Sigmoid colon (tissue), 7 donors: ENCODE data around the gene ETHE1. TPM values are rescaled to one million over a fixed set of nuclear protein-coding genes. Genes with fewer than 3 reads are reported as not detected.
A peak's percentile ranks its signal among the peaks of the same experiment; 100 is the strongest.

Source experiments
- DNase-seq: peaks from one replicate; pipeline ENCODE4 v3.0.0-alpha.2; 2019
- H3K27ac ChIP-seq, 4 donors: fragments of 200-600 bp; sonication (generic); one replicate each; pipeline ENCODE4 v1.5.1; 2016 to 2019; ENCODE audit warnings: mild to moderate bottlenecking in 1 of 4
- H3K27me3 ChIP-seq, 3 donors: fragments of 200-600 bp; sonication (generic); one replicate each; pipeline ENCODE4 v1.5.1; 2019; ENCODE audit warnings: mild to moderate bottlenecking in 1 of 3
- H3K36me3 ChIP-seq, 4 donors: fragments of 200-600 bp; sonication (generic); one replicate each; pipeline ENCODE4 v1.5.1; 2016 to 2019
- H3K4me1 ChIP-seq, 4 donors: fragments of 200-600 bp; sonication (generic); one replicate each; pipeline ENCODE4 v1.5.1; 2017 to 2019
- H3K4me3 ChIP-seq, 4 donors: fragments of 200-600 bp; sonication (generic); one replicate each; pipeline ENCODE4 v1.5.1; 2017 to 2019; ENCODE audit warnings: mild to moderate bottlenecking in 2 of 4, moderate library complexity in 1 of 4
- H3K9me3 ChIP-seq, 4 donors: fragments of 200-600 bp in 3 of 4; sonication (generic) in 3 of 4; one replicate each; pipeline versions ENCODE4 v1.5.1 to v1.6.1; 2013 to 2019
- CTCF ChIP-seq, 4 experiments: fragments of 450-650 bp in 3 of 4; fragments of 200-600 bp in 1 of 4; IDR thresholded peaks; one replicate each; pipeline ENCODE4 v1.5.1; 2016 to 2019; ENCODE audit warnings: antibody characterized with exemption in 4 of 4, mild to moderate bottlenecking in 3 of 4, moderate library complexity in 2 of 4
- EP300 ChIP-seq, 4 donors: sonication (generic); formaldehyde crosslinking; IDR thresholded peaks; one replicate each; pipeline ENCODE4 v1.6.1; 2017; ENCODE audit warnings: antibody characterized with exemption in 4 of 4
- POLR2A ChIP-seq, 2 donors: fragments of 450-650 bp; IDR thresholded peaks; one replicate each; pipeline ENCODE4 v1.6.1; 2016; ENCODE audit warnings: antibody characterized with exemption in 2 of 2, mild to moderate bottlenecking in 2 of 2, moderate library complexity in 2 of 2
- POLR2AphosphoS5 ChIP-seq, 4 donors: sonication (generic); formaldehyde crosslinking; IDR thresholded peaks; one replicate each; pipeline ENCODE4 v1.6.1; 2017; ENCODE audit warnings: antibody characterized with exemption in 4 of 4
- WGBS, 2 donors: extraction: QIAGEN DNeasy Blood & Tissue Kit; methylation state at CpG; one replicate each; pipeline ENCODE4 v1.1.7; 2013; 5-methylcytosine and 5-hydroxymethylcytosine counted together
- intact Hi-C: fragments of 100-400 bp; cut with DNase I; formaldehyde crosslinking; loops from one replicate; pipeline ENCODE4 v1.15.1; 2023
- polyA plus RNA-seq, 3 donors: library from polyadenylated mRNA; stranded (reverse); fragments of 200-250 nt; gene quantifications; one replicate each; pipeline ENCODE4 v1.2.3, GENCODE V29; 2013
- total RNA-seq, 4 donors: library from RNA; depleted of rRNA; stranded (reverse); fragments of >200 nt; gene quantifications; one replicate each; pipeline ENCODE4 v1.1.0, GENCODE V29; 2016
- donor health status: healthy with polysubstance abuse.
- donor health status: Bipolar disorder and iron deficiency.
- donor health status: healthy.

The ETHE1 gene
- total and polyA plus RNA-seq, 7 donors, result 40.7 to 575 (median 57.9) TPM

- no peak overlapping the region for H3K4me3 ChIP-seq
- H3K27me3 ChIP-seq, result no peaks in the 10 kb centered on the region
- DNase-seq, result no peak
- H3K9me3 ChIP-seq, result no peaks in the 10 kb centered on the region
- no peak overlapping the region for H3K27ac ChIP-seq
- 91 to 92% methylated on average over 15 of the region's 15 CpGs for WGBS, 2 donors
- TF ChIP-seq EP300 (IDR thresholded peaks at IDR 0.05) (no peak), POLR2AphosphoS5 (IDR thresholded peaks at IDR 0.05) (no peak), POLR2A (IDR thresholded peaks at IDR 0.05) (no peak), CTCF (IDR thresholded peaks at IDR 0.05) (no peak)
- H3K36me3 ChIP-seq, result no peaks in the 10 kb centered on the region
- H3K4me1 ChIP-seq, result peaks cover 0 to 10% (median 8%) of the 10 kb centered on the region in 4 donors
- intact Hi-C loops, result no loop called here
These were observed 47.8 kb downstream of the ETHE1 start for GRCh38 chr19:43479226-43479625.

GRCh38 chr19:43478323-43478722 lies 48.7 kb downstream of the ETHE1 start:
- Histone ChIP-seq H3K27ac (no peak overlapping the region), H3K9me3 (no peaks in the 10 kb centered on the region), H3K4me3 (no peak overlapping the region), H3K4me1 (peaks cover 0 to 10% (median 8%) of the 10 kb centered on the region in 4 donors), H3K36me3 (no peaks in the 10 kb centered on the region), H3K27me3 (no peaks in the 10 kb centered on the region)
- WGBS, 2 donors, result 91 to 93% methylated on average over 3 of the region's 3 CpGs
- intact Hi-C loops, result no loop called here
- DNase-seq, result no peak
- TF ChIP-seq POLR2A (IDR thresholded peaks at IDR 0.05), result no peak
- no peak for TF ChIP-seq EP300 (IDR thresholded peaks at IDR 0.05)
- TF ChIP-seq CTCF (IDR thresholded peaks at IDR 0.05), result no peak
- TF ChIP-seq POLR2AphosphoS5 (IDR thresholded peaks at IDR 0.05), result no peak

GRCh38 chr19:43476606-43477005 lies 50.4 kb downstream of the ETHE1 start:
- intact Hi-C loops, result no loop called here
- Histone ChIP-seq H3K27me3 (no peaks in the 10 kb centered on the region), H3K27ac (peak overlapping the region in 3 of 4 donors; percentile 75 to 80 (median 78)), H3K9me3 (no peaks in the 10 kb centered on the region), H3K4me3 (no peak overlapping the region), H3K4me1 (peaks cover 0 to 10% (median 8%) of the 10 kb centered on the region in 4 donors), H3K36me3 (no peaks in the 10 kb centered on the region)
- no peak for DNase-seq
- TF ChIP-seq POLR2AphosphoS5 (IDR thresholded peaks at IDR 0.05) (no peak), POLR2A (IDR thresholded peaks at IDR 0.05) (no peak), EP300 (IDR thresholded peaks at IDR 0.05) (no peak), CTCF (IDR thresholded peaks at IDR 0.05) (no peak)

GRCh38 chr19:43474986-43475705 lies 51.9 kb downstream of the ETHE1 start:
- intact Hi-C loops, result loop anchor here (1.0 kb wide), 2 partner anchors 11 to 29 kb away; partner anchors contain the start of gene PHLDB3
- peak; percentile 63 to 83 (median 77) for TF ChIP-seq POLR2AphosphoS5 (IDR thresholded peaks at IDR 0.05)
- TF ChIP-seq EP300 (IDR thresholded peaks at IDR 0.05), result peak in 3 of 4 donors; percentile 56 to 88 (median 77)
- peak in 1 of 2 donors; percentile 41 for TF ChIP-seq POLR2A (IDR thresholded peaks at IDR 0.05)
- no peak for TF ChIP-seq CTCF (IDR thresholded peaks at IDR 0.05)
- Histone ChIP-seq H3K9me3 (no peaks in the 10 kb centered on the region), H3K4me3 (peak overlapping the region; percentile 9 to 50 (median 40)), H3K4me1 (peaks cover 0 to 10% (median 8%) of the 10 kb centered on the region in 4 donors), H3K36me3 (no peaks in the 10 kb centered on the region), H3K27me3 (no peaks in the 10 kb centered on the region), H3K27ac (peak overlapping the region; percentile 75 to 80 (median 78))
- WGBS, 2 donors, result 1 to 7% methylated on average over 46 of the region's 46 CpGs
- peak; percentile 98 for DNase-seq
